HepG2 (cell line): ENCODE results near the gene IRF1. TPM values are rescaled to one million over a fixed set of nuclear protein-coding genes. Genes with fewer than 3 reads are reported as not detected.

Experiments
- ARID5B ChIP-seq: IDR thresholded peaks from 2 replicates; pipeline ENCODE4 v1.4.0; 2020; ENCODE audit warnings: mild to moderate bottlenecking, missing genetic modification reagents
- ASH2L ChIP-seq: fragments of 300-600, 200-600 bp; sonication (generic); IDR thresholded peaks from 2 replicates; pipeline ENCODE4 v1.7.0; 2017; ENCODE audit warnings: low read depth, mild to moderate bottlenecking, moderate library complexity, mixed read lengths, low read length; ENCODE audit not compliant: insufficient read length
- FOSL2 ChIP-seq: sonication (generic); formaldehyde crosslinking; IDR thresholded peaks from 2 replicates; pipeline ENCODE4 v1.4.0; 2020; ENCODE audit warnings: missing genetic modification reagents
- FOXJ3 ChIP-seq: sonication (generic); formaldehyde crosslinking; IDR thresholded peaks from 2 replicates; pipeline ENCODE4 v1.4.0; 2020; ENCODE audit warnings: missing genetic modification reagents, mild to moderate bottlenecking, borderline replicate concordance
- GTF3A ChIP-seq: sonication (generic); formaldehyde crosslinking; conservative IDR thresholded peaks from 2 replicates; pipeline ENCODE4 v1.4.0; 2020; ENCODE audit warnings: mild to moderate bottlenecking, missing genetic modification reagents
- KLF11 ChIP-seq: IDR thresholded peaks from 2 replicates; pipeline ENCODE4 v1.6.1; 2016; ENCODE audit warnings: missing compliant biosample characterization
- MEIS1 ChIP-seq: sonication (generic); formaldehyde crosslinking; IDR thresholded peaks from 2 replicates; pipeline ENCODE4 v1.9.0; 2021; ENCODE audit warnings: mild to moderate bottlenecking, missing genetic modification reagents, moderate library complexity, borderline replicate concordance
- MTERF4 ChIP-seq: sonication (generic); formaldehyde crosslinking; IDR thresholded peaks from 2 replicates; pipeline ENCODE4 v1.8.0; 2023; ENCODE audit warnings: mild to moderate bottlenecking, missing genetic modification reagents
- RCOR2 ChIP-seq: IDR thresholded peaks from 2 replicates; pipeline ENCODE4 v1.6.1; 2016; ENCODE audit warnings: missing biosample characterization, missing genetic modification reagents
- SALL1 ChIP-seq: sonication (generic); formaldehyde crosslinking; IDR thresholded peaks from 2 replicates; pipeline ENCODE4 v1.8.0; 2022; ENCODE audit warnings: mild to moderate bottlenecking, missing genetic modification reagents
- TEAD3 ChIP-seq: optimal IDR thresholded peaks from 2 replicates; pipeline ENCODE3; 2016; ENCODE audit warnings: borderline replicate concordance
- THRA ChIP-seq: sonication (generic); formaldehyde crosslinking; IDR thresholded peaks from 2 replicates; pipeline ENCODE4 v1.4.0; 2020; ENCODE audit warnings: missing genetic modification reagents, borderline replicate concordance
- ZBTB21 ChIP-seq: sonication (generic); formaldehyde crosslinking; IDR thresholded peaks from 2 replicates; pipeline ENCODE4 v1.4.0; 2020; ENCODE audit warnings: missing genetic modification reagents
- ZMYM4 ChIP-seq: sonication (generic); formaldehyde crosslinking; IDR thresholded peaks from 2 replicates; pipeline ENCODE4 v1.8.1; 2023; ENCODE audit warnings: mild to moderate bottlenecking, missing genetic modification reagents
- ZNF180 ChIP-seq: sonication (generic); formaldehyde crosslinking; IDR thresholded peaks from 2 replicates; pipeline ENCODE4 v1.4.0; 2020; ENCODE audit warnings: low read depth, missing genetic modification reagents, borderline replicate concordance
- ZNF574 ChIP-seq: sonication (generic); formaldehyde crosslinking; IDR thresholded peaks from 2 replicates; pipeline ENCODE4 v1.4.0; 2020; ENCODE audit warnings: missing genetic modification reagents
- ZNF639 ChIP-seq: conservative IDR thresholded peaks from 2 replicates; pipeline ENCODE4 v1.6.1; 2018; ENCODE audit warnings: missing genetic modification reagents
- ZNF710 ChIP-seq: sonication (generic); formaldehyde crosslinking; IDR thresholded peaks from 2 replicates; pipeline ENCODE4 v1.5.0; 2020; ENCODE audit warnings: mild to moderate bottlenecking, missing genetic modification reagents, borderline replicate concordance
- polyA plus RNA-seq, 8 experiments: library from polyadenylated mRNA; depleted of rRNA in 3 of 8; stranded (reverse) in 7 of 8; unstranded in 1 of 8; fragments of >200 nt; fragmentation: Illumina TruSeq in 4 of 8; extraction: Trizol in 4 of 8; gene quantifications; 2 replicates each; pipeline versions ENCODE4 v1.2.1 to v1.2.3, GENCODE V29; 2011 to 2016; ENCODE audit warnings: low read depth in 4 of 8, missing spikeins in 1 of 8, mixed read lengths in 1 of 8; ENCODE audit not compliant: insufficient read depth in 1 of 8
- total RNA-seq, 5 experiments: library from RNA; depleted of rRNA; stranded (reverse); fragments of >200 nt; fragmentation: Illumina TruSeq; extraction: Trizol; gene quantifications; 2 replicates each; pipeline ENCODE4 v1.2.3, GENCODE V29; 2016; ENCODE audit warnings: low read depth in 1 of 5

IRF1 gene
- total and polyA plus RNA-seq, 2 of the 13 experiments (the other 11 are each of a cell fraction or from before 2014, with no cell fraction given): 4.1 to 8.8 TPM

GRCh38 chr5:132470010-132470392, 20.6 kb downstream of the IRF1 start (continued):
- TF ChIP-seq ARID5B (peak; percentile 8; the same call in 1 of the 2 replicates), RCOR2 (no peak), ZBTB21 (CRISPR knock-in tag) (no peak), ASH2L (no peak), MEIS1 (CRISPR knock-in tag) (no peak), ZMYM4 (no peak), TEAD3 (CRISPR knock-in tag) (peak; percentile 25), ZNF574 (CRISPR knock-in tag) (no peak), FOXJ3 (CRISPR knock-in tag) (0 out of 2 replicates have a peak, but pooled peaks have one; percentile 26), ZNF710 (CRISPR knock-in tag) (no peak), KLF11 (no peak), THRA (CRISPR knock-in tag) (0 out of 2 replicates have a peak, but pooled peaks have one; percentile 3), ZNF639 (CRISPR knock-in tag) (no peak), GTF3A (CRISPR knock-in tag) (no peak), MTERF4 (no peak), FOSL2 (no peak), ZNF180 (no peak), SALL1 (CRISPR knock-in tag) (0 out of 2 replicates have a peak, but pooled peaks have one; percentile 38)
